Testis (tissue), 3 donors: Measurements from ENCODE around the gene SH3RF3. TPM values are rescaled to one million over a fixed set of nuclear protein-coding genes. Genes with fewer than 3 reads are reported as not detected.

Experiments used
- DNase-seq: peaks from one replicate; pipeline ENCODE4 v3.0.0-alpha.2; 2019
- H3K27ac ChIP-seq, 2 donors: fragments of 200-600 bp; sonication (generic); one replicate each; pipeline ENCODE4 v1.5.1; 2019
- H3K27me3 ChIP-seq: fragments of 200-600 bp; sonication (generic); one replicate; pipeline ENCODE4 v1.5.1; 2019
- H3K36me3 ChIP-seq: fragments of 200-600 bp; sonication (generic); one replicate; pipeline ENCODE4 v1.5.1; 2017; ENCODE audit warnings: low read depth; ENCODE audit errors: missing control alignments
- H3K4me1 ChIP-seq: fragments of 200-600 bp; sonication (generic); one replicate; pipeline ENCODE4 v1.5.1; 2019
- H3K4me3 ChIP-seq, 2 donors: fragments of 200-600 bp; sonication (generic); one replicate each; pipeline ENCODE4 v1.5.1; 2017 to 2019
- H3K9me3 ChIP-seq: fragments of 200-600 bp; sonication (generic); one replicate; pipeline ENCODE4 v1.5.1; 2017
- CTCF ChIP-seq, 3 experiments: fragments of 450-650 bp in 2 of 3; fragments of 200-600 bp in 1 of 3; sonication (generic) in 1 of 3; IDR thresholded peaks; one replicate each; pipeline ENCODE4 v1.5.1; 2016 to 2019; ENCODE audit warnings: antibody characterized with exemption in 3 of 3, mild to moderate bottlenecking in 2 of 3, moderate library complexity in 1 of 3
- POLR2A ChIP-seq: fragments of 450-650 bp; IDR thresholded peaks from one replicate; pipeline ENCODE4 v1.6.1; 2017; ENCODE audit warnings: antibody characterized with exemption, mild to moderate bottlenecking, moderate library complexity
- WGBS, 2 donors: methylation state at CpG; one replicate each; pipeline ENCODE4 v1.1.5; 2018; 5-methylcytosine and 5-hydroxymethylcytosine counted together
- intact Hi-C: fragments of 100-400 bp; cut with DNase I; formaldehyde crosslinking; loops from one replicate; pipeline ENCODE4 v1.15.1; 2023; ENCODE audit warnings: low total_unique reads
- polyA plus RNA-seq: library from polyadenylated mRNA; stranded (reverse); fragments of 350-450 nt; fragmentation: Illumina TruSeq; extraction: RNeasy Lipid Tissue Mini Kit (QIAGEN cat#74804); gene quantifications from one replicate; pipeline ENCODE4 v1.2.3, GENCODE V29; 2014; ENCODE audit warnings: low read depth, low replicate concordance; ENCODE audit not compliant: insufficient read depth
- total RNA-seq, 2 donors: library from RNA; depleted of rRNA; stranded (reverse); fragments of >200 nt; gene quantifications; one replicate each; pipeline ENCODE4 v1.2.3, GENCODE V29; 2016

Gene SH3RF3
- total and polyA plus RNA-seq, 3 donors from 2014 or later = 9.3 to 20.1 (median 16.5) TPM

- Histone ChIP-seq H3K27ac (no peak overlapping the region), H3K4me1 (no peaks in the 10 kb centered on the region), H3K27me3 (no peaks in the 10 kb centered on the region), H3K36me3 (no peaks in the 10 kb centered on the region), H3K9me3 (no peaks in the 10 kb centered on the region), H3K4me3 (no peak overlapping the region)
- DNase-seq = no peak
- TF ChIP-seq POLR2A = no peak
- no peak for TF ChIP-seq CTCF (IDR thresholded peaks at IDR 0.05)
- intact Hi-C loops = no loop called here
- WGBS, 2 donors = 93 to 96% methylated on average over 10 to 18 of the region's 18 CpGs
Observed at GRCh38 chr2:109429567-109430328, 300.7 kb downstream of the SH3RF3 start.

GRCh38 chr2:109430329-109430636 is 301.3 kb downstream of the SH3RF3 start:
- Histone ChIP-seq H3K27ac (no peak overlapping the region), H3K9me3 (no peaks in the 10 kb centered on the region), H3K4me1 (no peaks in the 10 kb centered on the region), H3K36me3 (no peaks in the 10 kb centered on the region), H3K27me3 (no peaks in the 10 kb centered on the region), H3K4me3 (no peak overlapping the region)
- no peak for DNase-seq
- WGBS, 2 donors = 87 to 90% methylated on average over 5 of the region's 5 CpGs
- intact Hi-C loops = no loop called here
- no peak for TF ChIP-seq CTCF (IDR thresholded peaks at IDR 0.05)
- TF ChIP-seq POLR2A = no peak

- Histone ChIP-seq H3K27me3 (no peaks in the 10 kb centered on the region), H3K36me3 (no peaks in the 10 kb centered on the region), H3K9me3 (no peaks in the 10 kb centered on the region), H3K4me3 (no peak overlapping the region), H3K27ac (no peak overlapping the region), H3K4me1 (no peaks in the 10 kb centered on the region)
- intact Hi-C loops = no loop called here
- 97 to 100% methylated on average over 6 to 17 of the region's 17 CpGs for WGBS, 2 donors
- DNase-seq = no peak
- TF ChIP-seq CTCF (IDR thresholded peaks at IDR 0.05) = no peak
- no peak for TF ChIP-seq POLR2A
Observed at GRCh38 chr2:109432421-109432820, 303.4 kb downstream of the SH3RF3 start.

- WGBS, 2 donors = 84 to 93% methylated on average over 4 to 10 of the region's 10 CpGs
- no peak overlapping the region for H3K4me3 ChIP-seq
- no peaks in the 10 kb centered on the region for H3K9me3 ChIP-seq
- H3K27me3 ChIP-seq = no peaks in the 10 kb centered on the region
- DNase-seq = no peak
- no peaks in the 10 kb centered on the region for H3K36me3 ChIP-seq
- no peaks in the 10 kb centered on the region for H3K4me1 ChIP-seq
- TF ChIP-seq CTCF (IDR thresholded peaks at IDR 0.05) (no peak), POLR2A (no peak)
- H3K27ac ChIP-seq = no peak overlapping the region
- intact Hi-C loops = no loop called here
Observed at GRCh38 chr2:109433486-109433885, 304.5 kb downstream of the SH3RF3 start.

GRCh38 chr2:109433926-109434325 is 304.9 kb downstream of the SH3RF3 start:
- TF ChIP-seq CTCF (IDR thresholded peaks at IDR 0.05) (no peak), POLR2A (no peak)
- DNase-seq = no peak
- Histone ChIP-seq H3K4me3 (no peak overlapping the region), H3K4me1 (no peaks in the 10 kb centered on the region), H3K27ac (no peak overlapping the region), H3K36me3 (no peaks in the 10 kb centered on the region), H3K9me3 (no peaks in the 10 kb centered on the region), H3K27me3 (no peaks in the 10 kb centered on the region)
- WGBS, 2 donors = 96 to 100% methylated on average over 4 to 10 of the region's 10 CpGs
- intact Hi-C loops = no loop called here
